Measurements from ENCODE around the gene WDR6.

Gene WDR6

DNA sequence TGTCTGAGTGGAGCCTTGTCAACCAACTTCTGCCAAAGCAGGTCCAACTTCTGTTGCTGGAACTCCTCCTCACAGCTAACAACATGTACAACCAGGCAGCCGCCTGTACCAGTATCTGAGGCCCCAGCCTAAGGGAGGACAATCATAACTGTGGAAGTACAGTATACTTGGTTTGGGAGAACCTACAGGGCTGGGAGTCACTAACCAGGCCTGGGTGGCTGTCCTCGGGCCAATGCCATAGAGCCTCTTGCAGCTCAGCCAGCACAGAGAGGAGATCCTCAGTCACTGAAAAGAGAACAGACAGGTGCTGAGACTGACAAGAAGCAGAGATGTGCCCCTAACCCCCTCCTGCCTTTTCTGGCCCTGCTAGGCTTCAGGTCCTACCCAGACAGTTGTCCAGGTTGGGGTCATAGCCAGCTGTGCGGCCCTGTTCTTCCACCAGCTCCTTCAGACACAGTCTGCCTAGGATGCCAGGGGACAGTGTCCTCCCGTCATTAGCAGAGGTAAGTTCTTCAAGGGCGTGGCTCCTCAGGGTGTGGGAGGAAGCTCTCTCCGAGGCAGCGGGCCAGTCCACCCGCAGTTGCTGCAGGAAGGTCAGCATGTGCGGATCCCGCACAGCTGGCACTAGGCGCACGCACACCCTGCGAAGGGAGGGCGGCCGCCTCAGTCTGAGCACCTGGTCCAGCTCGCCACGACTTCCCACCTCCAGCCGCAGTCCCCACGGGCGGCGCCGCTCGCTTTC lies 10.2 kb downstream of the WDR6 start:
- no peak for DNase-seq

DNA sequence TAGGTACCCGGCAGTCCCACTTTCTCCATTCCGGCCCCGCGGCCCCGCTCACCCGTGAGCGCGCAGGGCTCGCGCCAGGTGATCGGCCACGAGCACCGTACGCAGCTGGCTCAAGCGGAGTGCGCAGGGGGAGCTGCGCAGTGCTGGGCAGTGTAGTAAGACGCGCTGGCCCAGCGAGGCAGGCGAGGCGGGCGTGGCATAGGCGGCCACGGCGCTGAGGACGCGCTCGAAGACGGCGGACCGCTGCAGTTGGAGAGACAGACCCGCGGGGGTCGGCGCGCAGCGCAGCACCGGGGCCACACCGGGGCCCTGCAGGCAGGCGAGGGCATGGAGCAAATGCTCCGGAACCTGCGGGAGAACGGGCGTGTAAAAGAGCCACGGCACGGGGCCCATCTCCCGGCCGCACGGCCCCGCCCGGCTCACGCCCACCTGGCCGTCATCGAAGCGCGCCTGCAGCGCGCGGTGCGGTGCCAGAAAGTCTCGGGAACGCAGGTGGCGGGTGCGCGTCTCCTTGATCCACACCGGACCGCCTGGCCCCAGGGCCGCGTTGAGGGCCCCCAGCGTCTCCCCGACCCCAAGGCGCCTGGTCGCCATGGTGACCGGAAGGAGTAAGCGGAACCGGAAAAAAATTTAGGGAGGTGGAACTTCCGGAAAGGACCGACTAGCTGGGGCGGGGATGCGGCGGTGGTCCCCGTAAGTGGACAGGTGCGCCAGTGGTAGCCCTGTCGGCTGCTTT lies 10.9 kb downstream of the WDR6 start, which contains the start of gene DALRD3:
Gene DALRD3, minus strand, starts transcription at position 610 of the 736 bp plus-strand sequence. Its CDS starts 16 bp downstream, at position 594.
- peak; percentile 50 to 60 for DNase-seq

DNA sequence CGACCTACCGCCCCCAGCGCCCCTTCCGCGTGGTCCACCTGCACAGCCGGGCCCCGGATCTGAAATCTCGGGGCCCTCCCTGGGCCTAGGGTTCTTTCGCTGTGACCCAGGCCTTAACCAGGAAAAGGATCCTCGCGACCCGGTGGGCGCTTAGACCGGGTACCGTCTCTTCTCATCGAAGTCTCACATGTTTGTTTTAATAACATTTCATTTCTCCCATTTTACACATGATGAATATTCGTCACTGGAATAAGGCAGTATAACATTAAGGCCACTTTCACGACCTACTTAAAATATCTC lies 11.5 kb downstream of the WDR6 start:
- DNase-seq, result peak in 1 of 2 experiments; percentile 42

DNA sequence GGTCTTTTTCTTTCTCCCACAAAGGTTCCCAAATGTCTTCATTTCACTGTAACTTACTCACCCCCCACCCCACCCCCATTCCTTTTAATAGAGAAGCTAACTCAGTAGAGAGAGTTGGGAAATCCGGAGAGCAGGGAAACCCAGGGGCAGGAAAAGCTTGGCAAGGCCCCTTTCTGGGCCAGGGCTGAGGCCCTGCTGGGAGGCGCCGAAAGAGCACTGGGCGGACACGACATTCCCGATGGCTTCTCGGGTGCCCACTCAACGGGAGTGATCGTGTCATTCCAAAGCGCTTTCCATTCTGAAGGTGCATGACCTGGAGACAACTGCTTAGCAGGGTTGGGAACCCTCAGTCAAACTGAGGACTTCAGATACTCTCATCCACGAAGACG lies 12.7 kb downstream of the WDR6 start:
- peak in 1 of 2 experiments; percentile 23 for DNase-seq

DNA sequence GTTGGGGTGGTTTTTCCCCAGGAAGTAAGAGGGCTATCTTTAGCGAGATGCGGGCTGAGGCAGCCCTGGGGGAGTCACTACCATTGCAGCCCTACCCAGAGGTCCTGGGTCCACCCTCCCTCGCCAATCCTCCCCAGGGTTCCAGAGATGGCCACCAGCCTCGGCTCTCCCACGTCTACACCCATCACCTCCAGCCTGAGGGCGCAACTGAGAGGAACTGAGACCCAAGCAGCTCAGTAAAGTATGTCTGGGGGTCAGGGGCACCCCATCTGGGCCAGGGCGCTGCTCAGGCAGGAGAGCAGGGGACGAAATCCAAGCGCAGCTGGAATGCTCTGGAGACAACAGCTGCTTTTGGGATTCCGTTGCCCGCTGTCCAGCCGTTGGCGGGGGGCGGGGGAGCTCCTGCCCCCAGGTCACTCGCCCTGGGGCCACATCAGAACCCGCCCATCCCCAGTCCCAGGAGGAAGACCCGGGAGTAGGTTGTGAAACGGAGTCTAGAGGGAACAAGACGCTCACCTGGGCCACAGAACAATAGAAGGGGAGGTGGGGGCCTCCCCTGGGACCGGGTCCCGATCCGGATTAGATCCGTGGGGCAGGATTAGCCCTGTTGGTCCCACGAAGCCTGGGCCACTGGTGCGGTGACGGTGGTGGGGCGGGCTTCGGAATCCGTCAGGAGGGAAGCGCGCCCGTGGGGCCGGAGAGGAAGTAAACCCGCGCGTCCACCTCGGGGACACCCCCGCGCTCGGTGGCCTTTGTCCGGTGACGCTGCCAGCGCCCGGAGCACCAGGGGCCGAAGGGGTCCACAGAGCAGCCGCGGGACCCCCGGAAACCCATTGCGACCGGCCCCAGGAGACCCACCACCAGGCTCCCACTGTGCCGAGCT lies 13.4 kb downstream of the WDR6 start:
- no peak for DNase-seq

DNA sequence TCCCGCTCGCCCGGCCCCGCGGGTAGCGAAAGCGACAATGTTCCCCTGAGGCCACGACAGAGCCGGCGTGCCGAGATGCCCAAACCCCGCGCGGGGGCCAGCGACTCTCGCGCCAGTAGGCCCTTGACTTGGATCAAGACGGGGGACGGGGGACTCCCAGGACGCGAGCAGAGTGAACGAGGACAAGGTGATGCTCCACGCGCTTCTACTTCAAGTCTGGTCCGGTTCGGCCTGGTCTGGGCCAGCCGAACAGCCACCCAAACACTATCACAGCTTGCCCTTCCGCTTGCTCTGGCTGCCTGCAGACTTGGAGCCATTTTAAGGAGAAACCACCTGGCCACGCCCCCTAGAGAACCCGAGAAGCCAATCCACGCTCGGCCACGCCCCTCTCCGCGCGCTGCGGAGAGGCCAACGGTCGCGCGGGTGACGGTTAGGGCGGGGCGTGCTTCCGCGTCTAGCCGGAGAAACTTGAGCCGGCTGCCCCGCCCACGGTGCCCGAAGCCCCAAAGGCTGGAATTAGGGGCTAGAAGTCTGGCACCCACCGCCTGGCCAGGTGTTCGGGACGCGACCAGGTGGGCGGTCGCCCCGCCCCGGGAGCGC lies 14.1 kb downstream of the WDR6 start:
- peak; percentile 76 to 91 for DNase-seq

DNA sequence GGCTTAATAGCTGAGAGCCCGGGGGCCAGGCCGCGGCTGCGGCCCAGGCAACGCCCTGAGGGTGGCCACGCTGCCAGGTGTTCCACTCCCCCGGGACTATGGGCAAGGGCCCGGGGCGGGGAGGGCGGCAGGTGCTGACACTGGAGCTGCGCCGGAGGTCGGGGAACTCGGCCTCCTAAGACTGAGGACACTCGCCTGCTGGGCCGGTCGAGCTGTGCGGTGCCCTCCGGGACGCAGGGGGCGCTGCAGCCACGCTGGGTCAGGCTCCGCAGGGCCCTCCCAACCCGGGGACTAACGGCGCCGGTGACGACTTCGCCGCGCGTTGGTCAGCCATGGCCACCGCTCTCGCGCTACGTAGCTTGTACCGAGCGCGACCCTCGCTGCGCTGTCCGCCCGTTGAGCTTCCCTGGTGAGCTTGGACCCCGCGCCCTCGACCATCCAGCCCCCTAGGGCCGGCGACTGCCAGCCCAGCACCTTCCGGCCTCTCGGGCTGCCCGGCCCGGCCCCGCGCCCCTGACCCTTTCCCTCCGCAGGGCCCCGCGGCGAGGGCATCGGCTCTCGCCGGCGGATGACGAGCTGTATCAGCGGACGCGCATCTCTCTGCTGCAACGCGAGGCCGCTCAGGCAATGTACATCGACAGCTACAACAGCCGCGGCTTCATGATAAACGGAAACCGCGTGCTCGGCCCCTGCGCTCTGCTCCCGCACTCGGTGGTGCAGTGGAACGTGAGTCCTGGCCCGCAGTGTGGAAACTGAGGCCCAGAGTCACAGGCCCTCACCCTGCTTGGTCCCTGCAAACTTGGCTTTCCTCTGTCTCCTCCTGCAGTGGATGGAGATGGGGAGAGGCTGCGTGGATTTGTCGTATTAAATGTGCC lies 14.9 kb downstream of the WDR6 start, which contains the start of gene NDUFAF3:
Gene NDUFAF3, plus strand, starts transcription at position 309 of the 875 bp plus-strand sequence. Its CDS starts 24 bp downstream, at position 333.
- peak; percentile 63 to 78 for DNase-seq

DNA sequence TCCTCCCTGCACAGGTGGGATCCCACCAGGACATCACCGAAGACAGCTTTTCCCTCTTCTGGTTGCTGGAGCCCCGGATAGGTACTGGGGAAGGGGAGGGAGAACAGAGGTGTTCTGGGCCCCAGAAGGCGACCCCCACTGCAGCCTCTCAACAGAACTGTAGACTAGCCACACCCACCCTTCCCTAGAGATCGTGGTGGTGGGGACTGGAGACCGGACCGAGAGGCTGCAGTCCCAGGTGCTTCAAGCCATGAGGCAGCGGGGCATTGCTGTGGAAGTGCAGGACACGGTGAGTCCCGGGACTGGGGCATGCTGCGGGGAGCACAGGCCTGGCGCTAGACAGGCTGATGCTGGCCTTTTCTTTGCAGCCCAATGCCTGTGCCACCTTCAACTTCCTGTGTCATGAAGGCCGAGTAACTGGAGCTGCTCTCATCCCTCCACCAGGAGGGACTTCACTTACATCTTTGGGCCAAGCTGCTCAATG lies 15.5 kb downstream of the WDR6 start:
- no peak for DNase-seq

DNA sequence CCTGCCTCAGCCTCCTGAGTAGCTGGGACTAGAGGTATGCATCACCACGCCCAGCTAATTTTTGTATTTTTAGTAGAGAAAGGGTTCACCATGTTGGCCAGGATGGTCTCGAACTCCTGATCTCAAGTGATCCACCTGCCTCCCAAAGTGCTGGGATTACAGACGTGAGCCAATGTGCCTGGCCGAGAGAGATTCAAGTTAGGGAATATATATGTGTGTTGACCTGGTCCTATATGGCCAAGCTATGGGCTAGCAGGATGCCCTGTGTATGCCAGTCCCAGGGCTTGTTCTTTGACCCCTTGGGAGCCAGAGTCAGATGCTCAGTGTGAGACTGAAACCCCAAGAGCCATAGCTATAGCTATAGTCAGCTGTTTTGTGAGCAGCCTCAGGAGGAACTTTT lies 16.6 kb downstream of the WDR6 start:
- no peak for DNase-seq

DNA sequence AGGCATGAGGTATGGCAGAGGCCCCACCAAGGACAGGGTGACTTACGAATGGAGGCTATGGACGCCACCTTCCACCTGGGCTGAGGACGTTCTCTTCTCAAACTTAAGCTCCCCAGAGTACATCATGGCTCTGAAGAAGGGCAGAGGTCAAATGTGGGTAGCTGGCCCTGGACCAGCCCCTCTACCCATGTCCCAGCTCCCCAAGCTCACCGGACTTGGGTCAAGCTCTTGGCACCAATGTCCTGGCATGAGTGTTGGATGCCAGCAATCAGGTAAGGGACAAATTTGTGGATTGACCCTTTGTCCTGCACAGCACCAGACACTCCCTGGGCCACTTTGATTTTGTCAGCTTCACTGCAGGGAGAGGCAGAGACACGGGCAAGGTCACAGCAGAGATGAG lies 17.3 kb downstream of the WDR6 start:
- no peak for DNase-seq

DNA sequence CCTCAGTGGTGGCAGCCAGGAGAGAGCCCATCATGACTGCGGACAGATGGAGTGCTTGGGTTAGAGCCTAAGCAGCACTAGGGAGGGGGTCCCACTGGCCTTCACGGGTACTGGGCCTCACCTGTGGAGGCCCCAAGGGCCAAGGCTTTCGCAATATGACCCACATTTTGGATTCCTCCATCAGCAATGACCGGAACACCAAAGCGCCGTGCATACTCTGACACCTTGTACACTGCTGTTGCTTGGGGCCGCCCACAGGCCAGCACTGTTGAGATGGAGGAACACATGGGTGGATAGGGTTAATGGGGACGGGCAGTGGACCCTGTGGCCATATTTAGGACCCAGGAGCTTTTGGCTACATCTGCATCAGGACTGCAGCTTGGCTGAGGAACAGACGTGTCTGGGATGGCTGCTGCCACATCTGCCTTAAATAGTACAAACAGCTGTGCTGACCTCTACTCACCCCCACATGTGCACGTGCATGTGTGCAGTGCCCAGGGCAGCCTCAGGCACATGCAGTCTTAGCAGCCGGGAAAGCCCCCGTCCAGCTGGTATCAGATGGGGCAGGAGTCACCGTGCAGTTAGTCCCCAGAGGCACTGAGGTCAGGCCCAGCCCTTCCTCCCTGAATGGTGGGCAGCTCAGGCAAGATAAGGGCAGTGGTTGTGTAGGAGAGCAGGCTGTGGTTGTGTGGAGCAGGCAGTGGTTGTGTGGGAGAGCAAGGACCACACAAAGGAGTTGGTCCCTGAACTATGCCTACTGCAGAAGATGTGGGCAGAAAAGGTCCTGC lies 18.0 kb downstream of the WDR6 start:
- DNase-seq, result no peak

DNA sequence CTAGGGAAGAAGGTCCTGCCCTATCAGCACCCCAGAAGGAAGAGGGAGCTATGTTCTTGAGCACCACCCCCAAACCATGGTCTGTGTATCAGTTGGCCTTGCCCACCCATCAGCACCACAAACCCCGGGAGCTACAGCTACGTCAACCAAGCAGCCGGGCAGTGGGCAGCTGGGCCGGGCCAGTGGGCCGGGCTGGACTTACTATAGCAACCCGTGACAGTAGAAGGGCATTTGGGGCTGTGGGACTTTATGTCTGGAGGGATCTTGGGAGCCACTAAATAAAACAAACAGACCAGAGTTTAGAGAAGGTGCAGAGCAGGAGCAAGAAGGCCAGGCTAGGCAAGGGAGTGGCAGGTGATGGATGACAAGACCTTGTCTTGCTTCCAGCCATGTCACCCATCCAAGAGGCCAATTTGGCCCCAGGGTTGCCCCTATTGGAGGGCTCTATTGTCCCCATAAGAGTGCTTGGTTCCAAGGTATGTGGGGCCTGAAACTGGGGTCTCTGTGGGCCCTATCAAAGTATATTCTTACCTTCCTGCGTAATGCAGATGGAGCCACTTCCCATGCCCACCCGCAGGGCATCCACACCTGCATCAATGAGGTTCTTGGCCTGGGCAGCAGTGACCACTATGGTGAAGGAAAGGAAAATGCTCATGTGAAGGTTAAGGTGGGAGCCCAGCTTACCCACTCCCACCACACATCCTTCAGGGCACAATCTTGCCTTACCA lies 18.8 kb downstream of the WDR6 start:
- no peak for DNase-seq

DNA sequence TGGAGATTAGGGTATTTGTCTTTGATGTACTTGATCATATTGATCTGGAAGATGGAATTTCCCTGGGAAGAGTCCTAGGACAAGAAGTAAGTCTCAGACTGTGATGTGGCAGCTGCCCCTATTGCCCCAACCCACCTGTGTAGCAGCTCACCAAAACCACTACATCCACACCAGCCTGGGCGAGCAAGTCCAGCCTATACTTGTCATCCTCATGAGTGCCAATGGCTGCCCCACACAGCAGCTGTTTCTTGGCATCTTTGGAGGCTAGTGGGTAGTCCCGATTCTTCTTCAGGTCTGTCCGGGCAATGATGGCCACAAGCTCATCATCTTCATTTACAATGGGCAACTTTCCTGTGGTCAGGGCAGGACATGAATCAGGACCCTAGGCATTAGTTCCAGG lies 19.3 kb downstream of the WDR6 start:
- DNase-seq, result no peak

DNA sequence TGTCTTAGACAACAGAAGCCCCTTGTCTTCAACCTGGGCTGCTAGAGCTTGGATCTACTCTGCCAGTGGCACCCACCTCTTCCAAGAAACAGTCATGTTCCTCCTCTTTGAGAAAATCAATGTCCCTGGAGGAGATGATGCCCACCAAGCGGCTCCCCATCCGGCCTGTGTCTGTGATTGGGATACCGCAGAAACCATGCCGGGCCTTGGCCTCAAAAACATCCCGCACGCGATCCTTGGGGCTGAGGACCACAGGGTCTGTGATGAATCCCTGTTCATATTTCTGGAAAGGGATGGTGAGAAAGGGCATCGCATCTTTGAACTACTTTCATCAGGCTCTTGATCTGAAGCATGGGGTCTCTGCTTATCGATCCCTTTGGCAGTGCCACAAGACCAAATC lies 20.4 kb downstream of the WDR6 start:
- no peak for DNase-seq

DNA sequence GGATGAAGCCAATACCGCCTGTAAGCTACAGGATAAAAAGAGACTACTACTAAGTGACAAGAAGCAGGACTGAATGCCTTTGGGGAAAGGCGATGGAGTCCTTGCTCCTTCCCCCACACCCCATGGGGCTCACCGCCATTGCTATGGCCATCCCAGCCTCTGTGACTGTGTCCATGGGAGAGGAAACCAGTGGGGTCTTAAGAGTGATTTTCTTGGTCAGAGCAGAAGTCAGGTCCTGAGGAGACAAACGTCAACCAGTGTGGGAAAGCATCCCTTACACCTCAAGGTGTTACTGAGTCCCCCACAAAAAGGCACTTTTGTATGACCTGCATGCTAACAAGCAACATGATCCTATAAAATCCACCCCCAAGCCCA lies 21.1 kb downstream of the WDR6 start:
- no peak for DNase-seq

DNA sequence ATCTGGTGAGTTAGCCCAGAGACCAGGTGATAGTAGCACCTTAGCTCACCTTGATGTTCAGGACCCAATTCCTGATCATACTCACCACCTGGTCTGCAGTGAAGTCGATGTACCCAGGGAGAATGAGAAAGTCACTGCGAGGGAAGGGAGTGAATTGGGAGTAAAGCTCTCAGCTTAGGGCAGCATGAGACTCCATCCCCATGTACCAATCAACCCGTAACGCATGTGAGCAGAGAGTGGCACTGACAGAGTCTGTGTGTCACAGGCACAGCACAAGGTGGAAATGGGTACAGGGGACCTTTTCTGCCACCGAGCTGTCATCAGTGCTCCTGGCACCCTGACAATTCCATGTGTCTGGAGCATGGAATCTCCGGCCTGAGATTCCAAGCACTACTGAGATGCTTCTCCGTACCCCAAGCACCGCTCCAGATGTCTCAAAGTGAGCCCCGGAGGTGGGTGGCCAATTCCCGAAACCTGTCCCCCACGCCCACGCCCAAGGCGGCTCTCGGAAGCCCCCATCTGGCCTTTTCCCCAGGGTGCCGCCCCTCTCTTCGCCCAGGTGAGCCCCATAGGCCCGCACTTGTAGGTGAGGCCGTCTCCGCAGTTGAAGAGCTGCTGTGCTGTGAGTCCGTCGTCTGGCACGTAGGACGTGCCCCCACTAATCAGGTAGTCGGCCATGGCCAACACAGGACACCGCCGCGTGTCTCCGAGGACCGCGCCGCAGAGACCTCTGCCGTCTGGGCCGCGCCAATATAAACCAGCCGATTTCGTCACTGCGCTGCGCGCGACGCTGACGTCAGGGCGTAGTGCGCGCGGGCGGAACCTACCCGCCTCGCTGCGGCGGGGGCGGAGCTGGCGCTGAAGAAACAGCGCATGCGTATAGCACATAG lies 21.7 kb downstream of the WDR6 start, which contains the start of gene IMPDH2:
Gene IMPDH2, minus strand, starts transcription at position 726 of the 890 bp plus-strand sequence. Its CDS starts 48 bp downstream, at position 678.
- DNase-seq, result peak; percentile 24 to 82

DNA sequence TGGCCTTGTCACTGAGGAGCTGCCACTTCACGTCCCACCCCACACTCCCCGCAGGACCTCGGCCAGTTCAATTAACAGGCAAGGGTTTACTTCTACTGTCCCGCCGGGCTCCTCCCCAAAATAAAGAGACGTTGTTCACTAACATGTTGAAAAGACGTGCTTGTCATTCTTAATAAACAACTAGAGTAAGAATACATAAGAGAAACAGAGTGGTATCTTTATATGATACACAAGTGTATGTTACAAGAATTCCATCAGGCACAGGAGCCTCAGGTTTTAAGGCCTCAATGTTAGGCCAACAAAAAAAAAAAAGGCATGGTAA lies 22.3 kb downstream of the WDR6 start:
- no peak for DNase-seq

DNA sequence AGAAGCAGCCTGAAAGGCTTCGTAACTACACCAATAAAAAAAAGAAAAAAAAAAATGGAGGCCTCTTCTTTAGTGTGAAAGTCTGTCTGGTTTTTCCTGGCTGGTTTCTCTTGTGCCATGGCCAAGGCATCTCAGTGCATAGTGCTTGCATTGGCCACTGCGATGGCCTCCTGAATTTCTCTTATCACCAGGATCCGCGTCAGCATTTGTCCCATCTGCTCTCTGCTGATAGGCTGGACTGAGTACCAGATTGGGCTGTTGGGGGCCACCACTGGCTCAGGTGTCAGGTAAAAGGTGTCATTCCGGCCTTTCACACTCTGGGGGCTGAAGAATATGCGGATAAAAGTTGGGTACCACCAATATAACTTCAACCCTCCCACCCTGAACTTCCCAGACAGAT lies 23.1 kb downstream of the WDR6 start:
- DNase-seq, result no peak

DNA sequence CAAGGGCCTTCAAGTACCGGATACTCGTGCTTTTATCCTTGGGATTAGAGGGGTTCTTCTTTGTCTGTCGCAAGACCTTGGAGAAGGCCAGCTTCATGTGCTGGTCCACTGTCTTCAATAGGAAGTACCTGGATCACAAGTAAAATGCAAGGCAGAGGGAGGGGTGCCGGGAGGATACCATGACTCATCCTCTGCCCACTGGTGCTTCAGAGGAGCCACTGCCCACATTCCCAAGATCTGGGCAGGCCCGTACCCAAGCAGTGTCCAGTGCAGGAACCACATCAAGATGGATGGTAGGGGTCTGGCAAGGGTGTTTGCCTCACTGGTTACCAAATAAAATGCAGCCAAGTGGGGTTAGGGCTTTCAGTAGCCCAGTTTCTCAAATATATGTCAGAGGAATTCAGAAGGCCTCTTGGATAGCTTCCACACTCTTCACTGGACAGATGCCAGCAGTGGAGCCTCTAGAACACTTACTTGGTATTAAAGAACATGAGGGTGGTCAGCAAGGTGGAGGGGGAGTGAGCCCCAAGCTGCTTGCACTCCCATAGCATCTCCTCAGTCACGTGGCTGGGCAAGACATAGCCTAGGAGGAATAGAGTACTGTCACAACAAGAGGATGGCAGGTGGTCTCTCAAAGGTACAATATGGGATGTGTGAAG lies 25.6 kb downstream of the WDR6 start:
- DNase-seq, result no peak

Data from SW 1271 (cell line).